Retinal pigment epithelial cell (primary cell): ENCODE measurements around the gene CDC34.

ENCODE experiments used
- DNase-seq: peaks from one replicate; pipeline ENCODE4 v3.0.0-alpha.2; 2010; ENCODE audit warnings: low read depth
- H3K4me3 ChIP-seq: 2 replicates; pipeline ENCODE4 v1.5.1; 2011; ENCODE audit warnings: mild to moderate bottlenecking, low read length, control low read depth, moderate library complexity
- TF ChIP-seq, protein P1 (sequence below): conservative IDR thresholded peaks from 2 replicates; pipeline ENCODE4 v1.5.1; 2011; ENCODE audit warnings: low read depth, low read length, control low read depth, inconsistent platforms

The CDC34 gene

DNA sequence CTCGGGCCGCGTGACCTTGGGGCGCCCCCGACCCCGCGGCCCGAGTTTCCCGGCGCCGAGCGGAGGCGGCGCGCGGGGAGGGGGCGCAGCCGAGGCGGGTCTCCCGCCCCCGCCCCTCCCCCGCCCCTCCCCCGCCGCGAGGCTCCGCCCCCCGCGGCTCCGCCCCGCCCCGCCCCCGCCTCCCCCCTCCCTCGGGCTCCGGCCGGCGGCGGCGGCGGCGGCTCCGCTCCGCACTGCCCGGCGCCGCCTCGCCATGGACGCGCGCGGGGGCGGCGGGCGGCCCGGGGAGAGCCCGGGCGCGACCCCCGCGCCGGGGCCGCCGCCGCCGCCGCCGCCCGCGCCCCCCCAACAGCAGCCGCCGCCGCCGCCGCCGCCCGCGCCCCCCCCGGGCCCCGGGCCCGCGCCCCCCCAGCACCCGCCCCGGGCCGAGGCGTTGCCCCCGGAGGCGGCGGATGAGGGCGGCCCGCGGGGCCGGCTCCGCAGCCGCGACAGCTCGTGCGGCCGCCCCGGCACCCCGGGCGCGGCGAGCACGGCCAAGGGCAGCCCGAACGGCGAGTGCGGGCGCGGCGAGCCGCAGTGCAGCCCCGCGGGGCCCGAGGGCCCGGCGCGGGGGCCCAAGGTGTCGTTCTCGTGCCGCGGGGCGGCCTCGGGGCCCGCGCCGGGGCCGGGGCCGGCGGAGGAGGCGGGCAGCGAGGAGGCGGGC is 58.3 kb downstream of the CDC34 start, which contains the start of gene HCN2:
HCN2 (plus strand) TSS at position 189 of the 703 bp plus-strand sequence; CDS start at position 254, 65 bp downstream.
- no peak within 1 kb of the TSS for H3K4me3 ChIP-seq
- TF ChIP-seq, protein P1, sequence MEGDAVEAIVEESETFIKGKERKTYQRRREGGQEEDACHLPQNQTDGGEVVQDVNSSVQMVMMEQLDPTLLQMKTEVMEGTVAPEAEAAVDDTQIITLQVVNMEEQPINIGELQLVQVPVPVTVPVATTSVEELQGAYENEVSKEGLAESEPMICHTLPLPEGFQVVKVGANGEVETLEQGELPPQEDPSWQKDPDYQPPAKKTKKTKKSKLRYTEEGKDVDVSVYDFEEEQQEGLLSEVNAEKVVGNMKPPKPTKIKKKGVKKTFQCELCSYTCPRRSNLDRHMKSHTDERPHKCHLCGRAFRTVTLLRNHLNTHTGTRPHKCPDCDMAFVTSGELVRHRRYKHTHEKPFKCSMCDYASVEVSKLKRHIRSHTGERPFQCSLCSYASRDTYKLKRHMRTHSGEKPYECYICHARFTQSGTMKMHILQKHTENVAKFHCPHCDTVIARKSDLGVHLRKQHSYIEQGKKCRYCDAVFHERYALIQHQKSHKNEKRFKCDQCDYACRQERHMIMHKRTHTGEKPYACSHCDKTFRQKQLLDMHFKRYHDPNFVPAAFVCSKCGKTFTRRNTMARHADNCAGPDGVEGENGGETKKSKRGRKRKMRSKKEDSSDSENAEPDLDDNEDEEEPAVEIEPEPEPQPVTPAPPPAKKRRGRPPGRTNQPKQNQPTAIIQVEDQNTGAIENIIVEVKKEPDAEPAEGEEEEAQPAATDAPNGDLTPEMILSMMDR, result no peak
- DNase-seq, result no peak

DNA sequence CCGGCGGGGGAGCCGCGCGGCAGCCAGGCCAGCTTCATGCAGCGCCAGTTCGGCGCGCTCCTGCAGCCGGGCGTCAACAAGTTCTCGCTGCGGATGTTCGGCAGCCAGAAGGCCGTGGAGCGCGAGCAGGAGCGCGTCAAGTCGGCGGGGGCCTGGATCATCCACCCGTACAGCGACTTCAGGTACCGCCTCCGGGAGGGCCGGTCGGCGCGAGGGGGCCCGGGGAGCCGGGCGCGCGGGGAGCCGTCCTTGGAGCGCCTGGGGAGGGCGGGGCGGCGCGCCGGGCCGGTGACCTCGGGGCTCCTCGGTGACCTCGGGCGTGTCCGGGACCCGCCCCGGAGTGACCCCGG is 58.8 kb downstream of the CDC34 start:
- no peak for DNase-seq
- no peak overlapping the region for H3K4me3 ChIP-seq
- TF ChIP-seq, protein P1, result no peak

DNA sequence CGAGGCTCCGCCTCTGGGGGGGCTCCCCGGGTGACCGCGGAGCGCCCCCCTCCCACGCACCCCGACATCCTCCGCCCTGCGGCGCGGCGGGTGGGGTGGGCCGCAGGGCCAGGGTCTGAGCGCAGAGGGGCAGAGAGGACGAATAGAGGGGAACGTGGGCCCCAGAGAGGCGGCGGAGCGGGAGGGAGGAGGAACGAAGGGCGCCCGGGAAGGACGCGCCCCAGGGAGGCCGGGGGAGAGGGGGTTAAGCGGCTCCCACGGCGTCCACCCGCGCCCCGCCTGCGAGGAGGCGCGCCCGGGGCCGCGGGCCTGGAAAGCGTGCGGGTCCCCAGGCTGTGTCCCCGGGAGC is 59.2 kb downstream of the CDC34 start:
- H3K4me3 ChIP-seq, result no peak overlapping the region
- no peak for DNase-seq
- TF ChIP-seq, protein P1, result no peak

DNA sequence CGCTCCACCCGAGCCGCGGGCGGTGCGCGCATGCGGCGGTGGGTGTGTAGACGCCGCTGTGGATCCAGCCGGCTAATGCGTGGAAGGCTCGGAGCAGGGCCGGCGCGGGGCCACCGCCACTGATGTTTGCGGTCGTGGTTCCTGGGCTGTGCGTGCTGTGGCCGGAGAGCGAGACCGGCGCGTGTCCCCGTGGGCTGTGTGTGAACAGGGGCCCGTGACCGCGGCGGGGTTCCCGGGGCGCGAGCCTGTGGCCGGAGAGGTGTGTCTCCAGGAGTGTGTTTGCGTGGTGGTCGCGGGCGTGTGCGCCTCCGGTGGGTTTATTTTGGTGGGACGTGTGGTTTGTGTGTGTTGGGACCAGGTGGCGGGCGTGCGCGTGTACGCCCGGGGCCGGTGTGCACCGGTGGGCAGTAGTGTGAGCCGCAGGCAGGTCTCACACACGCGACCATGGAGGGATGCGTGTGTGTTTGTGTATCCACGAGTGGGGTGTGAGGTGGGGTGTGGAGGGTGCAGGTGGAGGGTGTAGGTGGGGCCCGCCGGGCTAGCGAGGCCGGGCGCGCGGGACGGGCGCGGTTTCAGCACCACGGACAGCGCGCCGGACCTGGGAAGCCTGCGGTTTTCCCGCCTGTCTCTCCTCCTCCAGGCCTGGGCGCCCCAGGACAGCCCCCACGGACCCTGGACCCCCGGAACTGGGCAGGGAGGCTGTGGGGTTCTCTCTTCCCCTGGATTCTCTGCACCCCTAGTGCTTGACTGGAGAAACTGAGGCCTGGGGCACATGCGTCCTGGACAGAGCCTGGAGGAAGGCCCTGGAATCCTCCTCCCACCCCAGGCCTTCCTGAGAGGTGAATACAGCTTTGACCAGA is 59.8 kb downstream of the CDC34 start:
- DNase-seq, result no peak
- peak overlapping the region; percentile 14 for H3K4me3 ChIP-seq
- TF ChIP-seq, protein P1, result no peak
